ENCODE data around the gene CRMP1. TPM values are rescaled to one million over a fixed set of nuclear protein-coding genes. Genes with fewer than 3 reads are reported as not detected.

The CRMP1 gene
- total RNA-seq, 4 donors from 2014 or later, result 0.63 to 3.0 (median 0.81) TPM; not detected in 1

- no peak for DNase-seq
- 14 to 27% methylated on average over 4 of the region's 4 CpGs for WGBS, 2 donors
- Histone ChIP-seq H3K27me3 (no peaks in the 10 kb centered on the region), H3K4me1 (no peaks in the 10 kb centered on the region), H3K4me3 (replicated peaks in 1 of 3) (no peak overlapping the region), H3K9me3 (no peaks in the 10 kb centered on the region), H3K36me3 (no peaks in the 10 kb centered on the region), H3K27ac (no peak overlapping the region)
- intact Hi-C loops (cut with DNase I), result no loop called here
- no peak for TF ChIP-seq POLR2A (IDR thresholded peaks at IDR 0.05)
- TF ChIP-seq CTCF (IDR thresholded peaks at IDR 0.05), result no peak
Measured at GRCh38 chr4:5881340-5881739, 11.5 kb downstream of the CRMP1 start.

- TF ChIP-seq CTCF (IDR thresholded peaks at IDR 0.05), result no peak
- 74 to 83% methylated on average over 6 of the region's 6 CpGs for WGBS, 2 donors
- DNase-seq, result no peak
- intact Hi-C loops (cut with DNase I), result no loop called here
- H3K4me1 ChIP-seq, result no peaks in the 10 kb centered on the region
- no peaks in the 10 kb centered on the region for H3K36me3 ChIP-seq
- H3K27ac ChIP-seq, result no peak overlapping the region
- no peaks in the 10 kb centered on the region for H3K9me3 ChIP-seq
- no peaks in the 10 kb centered on the region for H3K27me3 ChIP-seq
- no peak overlapping the region for H3K4me3 ChIP-seq (replicated peaks in 1 of 3)
Measured at GRCh38 chr4:5878359-5878758, 14.5 kb downstream of the CRMP1 start.

GRCh38 chr4:5877392-5877791, 15.5 kb downstream of the CRMP1 start:
- Histone ChIP-seq H3K27ac (no peak overlapping the region), H3K36me3 (no peaks in the 10 kb centered on the region), H3K4me3 (replicated peaks in 1 of 3) (no peak overlapping the region), H3K27me3 (no peaks in the 10 kb centered on the region), H3K4me1 (no peaks in the 10 kb centered on the region), H3K9me3 (no peaks in the 10 kb centered on the region)
- intact Hi-C loops (cut with DNase I), result no loop called here
- no peak for TF ChIP-seq POLR2A (IDR thresholded peaks at IDR 0.05)
- no peak for TF ChIP-seq CTCF (IDR thresholded peaks at IDR 0.05)
- WGBS, 2 donors, result 82 to 85% methylated on average over 9 of the region's 9 CpGs
- no peak for DNase-seq

GRCh38 chr4:5874811-5875449, 18.0 kb downstream of the CRMP1 start:
- no peaks in the 10 kb centered on the region for H3K27me3 ChIP-seq
- no peaks in the 10 kb centered on the region for H3K36me3 ChIP-seq
- 34 to 38% methylated on average over 6 of the region's 6 CpGs for WGBS, 2 donors
- no peak overlapping the region for H3K4me3 ChIP-seq (replicated peaks in 1 of 3)
- intact Hi-C loops (cut with DNase I), result no loop called here
- no peak overlapping the region for H3K27ac ChIP-seq
- no peaks in the 10 kb centered on the region for H3K4me1 ChIP-seq
- no peaks in the 10 kb centered on the region for H3K9me3 ChIP-seq
- DNase-seq, result no peak
- TF ChIP-seq CTCF (IDR thresholded peaks at IDR 0.05) (no peak), POLR2A (IDR thresholded peaks at IDR 0.05) (no peak)

- intact Hi-C loops (cut with DNase I), result no loop called here
- Histone ChIP-seq H3K9me3 (no peaks in the 10 kb centered on the region), H3K4me3 (replicated peaks in 1 of 3) (no peak overlapping the region), H3K4me1 (no peaks in the 10 kb centered on the region), H3K36me3 (no peaks in the 10 kb centered on the region), H3K27ac (no peak overlapping the region), H3K27me3 (no peaks in the 10 kb centered on the region)
- WGBS, 2 donors, result 76 to 84% methylated on average over 12 to 13 of the region's 13 CpGs
- DNase-seq, result no peak
- TF ChIP-seq POLR2A (IDR thresholded peaks at IDR 0.05), result no peak
- no peak for TF ChIP-seq CTCF (IDR thresholded peaks at IDR 0.05)
Measured at GRCh38 chr4:5870701-5871100, 22.2 kb downstream of the CRMP1 start.

Data from thyroid gland (tissue), 4 donors.